GDM1 (cell line): Measurements from ENCODE around the gene SLC16A9.
"Not testable (repeated sequence)": the region's sequence is repeated elsewhere in the genome, so short reads cannot be mapped to it uniquely, and the experiment has no call there.

ENCODE experiments used
- DNase-seq: peaks from one replicate; lab custom pipeline; 2025; lab: John Stamatoyannopoulos, UW

SLC16A9 gene

DNA sequence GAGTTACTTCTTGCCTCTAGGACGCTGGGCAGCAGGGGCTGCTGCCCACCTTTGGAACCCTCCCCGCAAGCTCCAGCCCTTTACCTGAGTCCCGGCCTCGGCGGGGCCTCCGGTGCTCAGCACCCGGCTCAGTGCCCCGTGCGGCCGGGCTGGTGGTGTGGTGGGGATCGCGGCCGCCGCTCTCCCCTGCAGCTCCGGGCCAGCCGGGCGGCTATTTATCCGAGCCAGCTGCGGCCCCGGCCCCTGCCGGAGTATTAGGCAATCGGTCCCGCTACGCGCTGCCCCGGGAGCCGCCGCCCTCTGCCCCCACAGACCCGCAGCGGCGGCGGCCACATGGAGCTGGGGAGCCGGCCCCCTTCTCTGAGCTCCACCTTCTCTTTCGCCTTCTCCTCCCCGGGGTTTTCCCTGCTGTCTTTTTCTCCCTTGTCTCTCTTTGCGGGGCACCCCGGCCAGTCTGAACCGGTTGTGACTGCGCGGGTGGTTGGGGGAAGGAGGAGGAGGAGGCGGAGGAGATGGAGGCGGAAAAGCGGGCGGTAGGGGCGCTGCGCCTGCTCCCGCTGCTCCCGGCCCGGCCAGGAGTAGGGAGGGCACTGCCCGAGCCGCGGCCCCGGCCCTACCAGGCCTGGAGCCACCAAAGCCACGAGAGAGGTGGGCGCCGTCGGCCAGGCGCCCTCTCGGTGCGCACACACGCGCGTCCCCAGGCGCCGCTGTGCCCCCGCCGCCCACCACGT lies at the start of gene SLC16A9:
TSS of gene SLC16A9 (minus strand) at position 456 of the 731 bp plus-strand sequence. CDS start 25,559 bp downstream, outside the sequence.
- DNase-seq = no peak

GRCh38 chr10:59757966-59758365 lies 48.3 kb upstream of the SLC16A9 start:
- DNase-seq = no peak

GRCh38 chr10:59754951-59755350 lies 45.3 kb upstream of the SLC16A9 start:
- no peak for DNase-seq

DNA sequence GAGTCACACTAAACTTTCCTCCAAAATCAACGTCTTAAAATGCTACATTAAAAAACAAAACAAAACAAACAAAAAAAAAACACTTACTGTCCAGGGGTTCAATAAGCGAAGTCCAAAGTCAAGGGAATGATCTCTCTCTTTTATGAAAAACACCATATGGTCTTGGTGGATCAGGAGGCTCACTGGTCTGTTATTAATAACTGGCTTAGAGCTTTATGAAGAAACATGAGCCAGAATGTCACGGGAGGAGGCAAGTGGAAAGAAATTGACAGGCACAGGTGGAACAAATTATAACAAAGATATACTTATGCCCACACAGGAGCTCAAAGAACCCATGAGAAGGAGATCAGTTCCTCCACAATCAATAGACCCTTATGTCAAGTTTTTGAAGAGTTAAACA lies 43.6 kb upstream of the SLC16A9 start, which contains the start of gene MRLN:
TSS of gene MRLN (minus strand) at position 189 of the 400 bp plus-strand sequence.
- no peak for DNase-seq

DNA sequence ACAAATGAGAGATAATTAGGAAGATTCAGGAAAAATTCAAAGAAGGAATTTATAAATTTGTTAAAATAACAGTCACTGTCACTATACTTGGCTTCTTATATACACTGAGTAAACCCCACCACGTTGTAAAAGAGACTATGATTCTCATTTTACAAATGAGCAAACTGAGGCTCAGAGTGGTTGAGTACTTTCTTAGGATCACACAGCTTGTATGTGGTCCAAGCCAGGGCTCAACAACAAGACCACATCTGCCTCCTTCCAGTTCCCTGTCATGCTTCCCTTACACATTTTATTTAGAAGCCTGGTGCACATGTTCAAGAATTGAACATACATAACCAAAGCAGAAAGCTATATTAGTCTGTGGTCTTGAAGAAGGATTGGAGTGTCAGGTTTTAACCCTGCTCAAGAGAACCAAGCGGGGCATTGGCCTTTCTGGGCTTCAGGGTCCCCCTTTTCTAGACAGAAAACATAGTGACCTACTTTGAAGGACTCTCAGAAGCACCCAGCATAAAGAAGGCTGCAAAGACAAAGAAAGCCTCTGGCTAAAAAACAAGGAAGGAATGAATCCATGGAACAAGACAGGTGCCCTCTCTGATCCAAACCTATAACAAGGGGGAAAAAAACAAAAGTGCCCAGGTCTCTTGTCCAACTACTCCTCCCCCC lies 42.8 kb upstream of the SLC16A9 start:
- no peak for DNase-seq

DNA sequence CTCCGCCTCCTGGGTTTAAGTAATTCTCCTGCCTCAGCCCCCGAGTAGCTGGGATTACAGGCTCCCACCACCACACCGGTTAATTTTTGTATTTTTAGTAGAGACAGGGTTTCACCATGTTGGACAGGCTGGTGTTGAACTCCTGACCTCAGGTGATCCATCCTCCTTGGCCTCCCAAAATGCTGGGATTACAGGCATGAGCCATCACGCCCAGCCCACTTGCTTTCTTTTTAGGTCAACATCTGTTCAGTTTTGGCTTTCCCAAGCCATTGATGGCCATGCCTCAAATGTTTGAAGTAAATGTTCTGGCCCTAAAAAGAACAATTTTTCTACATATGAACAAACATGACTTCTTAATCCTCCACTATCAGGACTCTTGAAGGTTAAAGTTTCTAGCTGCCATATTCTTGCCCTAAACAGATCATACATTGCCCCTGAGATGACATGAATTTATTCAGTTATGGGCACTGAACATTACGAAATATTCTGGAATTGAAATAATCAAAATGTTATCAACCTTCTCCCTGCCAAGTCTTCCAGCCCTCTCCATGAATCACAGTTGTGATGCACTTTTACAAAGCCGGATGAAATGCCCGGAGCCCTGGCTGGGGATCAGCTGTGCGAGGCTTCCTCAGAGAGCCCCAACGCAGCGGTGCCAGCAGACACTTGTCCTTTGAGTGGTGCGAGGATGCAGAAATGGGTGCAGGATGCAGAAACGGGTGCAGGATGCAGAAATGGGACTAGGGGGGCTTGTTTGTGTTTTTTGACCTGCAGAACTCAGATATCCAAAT lies 40.7 kb upstream of the SLC16A9 start:
- DNase-seq = no peak

- no peak for DNase-seq
Observed at GRCh38 chr10:59748834-59749233, 39.2 kb upstream of the SLC16A9 start.

DNA sequence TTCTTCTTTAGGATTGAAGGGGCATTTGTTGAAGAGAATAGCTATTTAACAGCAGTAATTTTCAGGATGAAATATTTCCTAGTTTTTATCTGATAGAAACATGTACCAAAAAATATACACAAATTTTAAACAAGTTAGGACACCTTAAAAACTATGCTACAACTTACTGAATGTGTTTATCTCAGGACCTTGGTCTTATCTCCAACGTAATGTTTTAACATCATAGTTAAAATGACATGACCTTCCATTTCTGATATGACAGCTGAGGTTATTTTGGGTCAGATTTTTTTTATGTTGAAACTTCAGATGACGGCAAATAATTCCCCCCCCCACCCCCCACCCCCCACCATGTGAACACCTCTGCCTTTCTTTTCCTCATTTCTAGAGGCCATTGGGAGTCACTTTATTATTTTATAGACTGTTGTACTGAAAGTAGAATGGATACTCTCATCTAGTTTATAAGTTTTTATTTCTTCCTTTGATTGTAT lies 35.6 kb upstream of the SLC16A9 start:
- no peak for DNase-seq

DNA sequence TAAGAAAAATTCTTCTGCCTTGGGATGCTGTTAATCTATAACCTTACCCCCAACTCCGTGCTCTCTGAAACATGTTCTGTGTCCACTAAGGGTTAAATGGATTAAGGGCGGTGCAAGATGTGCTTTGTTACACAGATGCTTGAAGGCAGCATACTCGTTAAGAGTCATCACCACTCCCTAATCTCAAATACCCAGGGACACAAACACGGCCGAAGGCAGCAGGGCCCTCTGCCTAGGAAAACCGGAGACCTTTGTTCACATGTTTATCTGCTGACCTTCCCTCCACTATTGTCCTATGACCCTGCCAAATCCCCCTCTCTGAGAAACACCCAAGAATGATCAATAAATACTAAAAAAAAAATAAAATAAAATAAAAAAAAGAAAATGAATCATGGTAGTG lies 35.1 kb upstream of the SLC16A9 start:
- not testable (repeated sequence) for DNase-seq

DNA sequence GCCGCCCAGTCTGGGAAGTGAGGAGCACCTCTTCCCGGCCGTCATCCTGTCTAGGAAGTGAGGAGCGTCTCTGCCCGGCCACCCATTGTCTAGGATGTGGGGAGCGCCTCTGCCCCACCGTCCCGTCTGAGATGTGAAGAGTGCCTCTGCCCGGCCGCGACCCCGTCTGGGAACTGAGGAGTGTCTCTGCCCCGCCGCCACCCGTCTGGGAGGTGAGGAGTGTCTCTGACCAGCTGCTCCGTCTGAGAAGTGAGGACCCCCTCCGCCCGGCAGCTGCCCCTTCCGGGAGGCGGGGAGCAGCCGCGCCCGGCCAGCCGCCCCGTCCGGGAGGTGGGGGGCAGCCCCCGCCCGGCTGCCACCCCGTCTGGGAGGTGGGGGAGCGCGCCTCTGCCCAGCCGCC lies 34.5 kb upstream of the SLC16A9 start:
- DNase-seq = not testable (repeated sequence)

DNA sequence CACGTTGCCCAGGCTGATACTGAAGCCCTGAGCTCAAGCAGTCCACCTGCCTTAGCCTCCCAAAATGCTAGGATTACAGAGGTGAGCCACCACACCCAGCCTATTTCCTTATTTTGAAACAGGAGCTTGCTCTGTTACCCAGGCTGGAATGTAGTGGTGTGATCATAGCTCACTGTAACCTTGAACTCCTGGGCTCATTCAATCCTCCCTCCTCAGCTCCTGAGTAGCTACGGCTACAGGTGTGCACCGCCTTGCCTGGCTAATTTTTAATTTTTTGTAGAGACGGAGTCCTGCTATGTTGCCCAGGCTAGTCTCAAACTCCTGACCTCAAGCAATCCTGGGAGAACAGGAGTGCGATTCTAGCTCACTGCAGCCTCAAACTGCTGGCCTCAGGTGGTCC lies 31.9 kb upstream of the SLC16A9 start:
- no peak for DNase-seq

- DNase-seq = no peak
Observed at GRCh38 chr10:59741048-59741447, 31.4 kb upstream of the SLC16A9 start.

GRCh38 chr10:59736749-59737148 lies 27.1 kb upstream of the SLC16A9 start:
- DNase-seq = no peak

GRCh38 chr10:59735296-59735695 lies 25.6 kb upstream of the SLC16A9 start:
- no peak for DNase-seq

GRCh38 chr10:59734014-59734462 lies 24.4 kb upstream of the SLC16A9 start:
- DNase-seq = no peak

DNA sequence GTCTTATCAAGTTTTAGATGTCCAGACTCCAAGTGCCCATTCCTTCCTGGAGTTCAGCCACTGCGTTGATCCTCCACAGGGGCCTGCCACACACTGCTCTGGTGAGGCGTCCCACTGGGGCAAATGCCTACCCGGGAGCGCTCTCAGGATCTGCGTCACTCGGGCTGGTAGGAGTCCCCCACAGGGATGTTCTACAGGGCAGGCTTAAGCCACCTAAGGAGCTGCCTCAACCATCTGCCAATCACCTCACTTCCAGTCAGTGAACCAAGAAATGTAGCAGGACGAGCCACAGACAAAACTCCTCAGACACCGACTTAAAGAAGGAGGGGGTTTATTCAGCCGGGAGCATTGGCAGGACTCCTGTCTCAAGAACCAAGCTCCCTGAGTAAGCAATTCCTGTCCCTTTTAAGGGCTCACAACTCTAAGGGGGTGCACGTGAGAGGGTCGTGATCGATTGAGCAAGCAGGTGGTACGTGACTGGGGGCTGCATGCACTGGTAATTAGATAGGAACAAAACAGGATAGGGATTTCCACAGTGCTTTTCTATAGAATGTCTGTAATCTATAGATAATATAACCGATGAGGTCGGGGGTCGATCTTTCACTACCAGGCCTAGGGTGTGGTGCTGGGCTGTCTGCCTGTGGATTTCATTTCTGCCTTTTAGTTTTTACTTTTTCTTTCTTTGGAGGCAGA lies 23.8 kb upstream of the SLC16A9 start:
- not testable (repeated sequence) for DNase-seq

DNA sequence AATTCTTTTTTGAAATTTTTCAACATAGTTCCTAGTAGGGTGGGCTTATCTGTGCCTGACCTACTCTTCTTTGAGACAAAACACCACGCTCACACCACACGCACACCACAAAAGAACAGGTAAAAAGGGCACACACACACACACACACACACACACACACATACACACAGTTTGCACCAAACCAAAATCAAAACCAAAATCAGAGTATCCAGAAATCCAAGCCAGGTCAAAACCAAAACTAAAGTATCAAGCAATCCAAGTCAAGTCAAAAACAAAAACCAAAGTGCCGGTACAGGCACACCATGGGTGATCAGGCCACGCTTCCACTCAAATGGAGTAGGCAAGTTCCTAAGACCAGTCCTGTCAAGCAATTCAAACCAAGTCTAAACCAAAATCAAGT lies 23.2 kb upstream of the SLC16A9 start:
- not testable (repeated sequence) for DNase-seq

DNA sequence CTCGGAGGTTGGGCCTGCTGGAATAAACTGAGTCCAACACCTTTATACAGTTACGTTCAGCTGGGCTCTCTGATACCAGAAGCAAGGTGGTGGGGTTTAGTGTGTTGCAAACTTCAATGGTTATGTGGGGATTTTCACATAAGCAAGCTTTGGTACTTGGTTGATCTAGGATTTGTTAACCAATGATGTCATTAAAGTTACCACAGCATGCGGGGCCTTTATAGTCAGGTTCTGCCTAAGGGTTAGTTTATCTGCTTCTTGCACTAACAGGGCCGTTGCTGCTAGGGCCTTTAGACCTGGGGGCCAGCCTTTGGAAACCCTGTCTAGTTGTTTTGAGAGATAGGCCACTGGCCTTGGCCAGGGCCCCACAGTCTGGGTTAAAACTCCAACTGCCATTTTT lies 19.5 kb upstream of the SLC16A9 start:
- DNase-seq = not testable (repeated sequence)

DNA sequence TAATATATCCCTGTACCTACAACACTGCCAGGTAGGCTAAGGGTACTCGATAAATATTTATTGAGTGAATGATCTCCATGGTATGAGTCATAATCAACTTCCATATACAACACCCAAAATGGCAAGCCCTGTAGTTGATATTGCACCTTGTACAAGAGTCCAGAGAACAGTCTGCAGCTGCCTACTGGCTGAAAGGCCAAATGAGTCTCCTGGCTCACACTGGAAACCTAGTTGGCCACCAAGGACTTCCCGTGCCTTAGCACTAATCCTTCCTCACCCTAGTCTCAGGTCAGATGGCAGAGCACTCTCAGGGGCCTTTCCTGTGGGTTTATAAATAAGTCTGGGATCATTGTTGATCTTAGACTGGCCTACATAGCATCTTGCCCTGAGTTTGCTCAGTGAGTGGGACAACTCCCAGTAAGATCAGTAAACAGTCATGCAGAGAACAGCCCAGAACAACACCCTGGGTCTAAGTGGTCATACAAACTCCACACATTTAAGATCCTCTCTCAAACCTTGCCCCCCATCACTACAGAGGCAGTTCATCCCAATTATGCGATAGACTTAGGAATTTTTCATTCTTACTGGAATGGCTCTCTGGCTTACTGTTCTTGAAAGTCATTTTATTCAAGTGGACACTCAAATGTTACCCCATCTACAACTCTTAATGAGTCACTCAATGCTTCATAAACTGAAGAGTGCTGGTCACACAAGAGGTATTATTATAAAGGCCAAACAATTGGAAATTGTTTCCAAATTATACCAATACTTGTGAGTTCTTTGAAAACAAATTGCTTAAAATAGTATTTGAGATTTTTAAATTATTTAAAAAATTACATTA lies 14.7 kb upstream of the SLC16A9 start:
- DNase-seq = no peak

DNA sequence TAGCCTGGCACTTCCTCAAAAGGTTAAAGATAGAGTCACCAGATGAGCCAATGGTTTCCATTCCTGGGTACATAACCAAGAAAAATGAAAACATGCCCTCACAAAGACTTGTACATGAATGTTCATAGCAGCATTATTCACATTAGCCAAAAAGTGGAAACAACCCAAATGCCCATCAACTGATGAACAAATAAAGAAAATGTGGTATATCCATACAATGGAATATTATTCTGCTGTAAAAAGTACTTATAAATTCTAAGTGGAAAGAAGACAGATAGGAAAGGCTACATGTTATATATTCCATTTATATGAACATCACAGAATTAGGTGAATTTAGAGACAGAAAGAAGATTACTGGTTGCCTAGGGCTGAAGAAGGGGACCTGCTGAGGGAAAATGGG lies 10.7 kb upstream of the SLC16A9 start:
- no peak for DNase-seq

DNA sequence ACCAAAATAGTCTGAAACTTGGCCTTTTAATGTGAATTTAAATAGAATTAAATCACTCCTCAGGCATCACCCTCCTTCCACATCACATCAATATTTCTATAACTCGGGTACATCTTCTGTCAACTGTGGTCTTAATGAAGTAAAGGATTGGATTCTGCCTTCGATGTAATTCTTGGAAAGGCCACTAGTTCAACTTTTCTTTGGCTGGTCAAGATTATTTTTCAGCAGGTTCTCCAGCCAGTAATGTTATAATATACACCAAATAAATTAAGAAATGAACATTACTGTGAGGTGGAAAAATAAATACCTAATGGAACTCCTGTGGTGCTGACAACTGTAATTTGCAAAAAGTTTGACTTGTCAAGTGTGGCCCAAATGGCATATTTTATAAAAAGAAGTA lies 9.7 kb upstream of the SLC16A9 start:
- DNase-seq = no peak
